GM23248 (cell line): ENCODE data around the gene ZNF334.

Source experiments
- EZH2 ChIP-seq: fragments of 200-600 bp; sonication (generic); IDR thresholded peaks from 2 replicates; pipeline ENCODE4 v1.6.1; 2018; ENCODE audit warnings: antibody characterized with exemption, mild to moderate bottlenecking; ENCODE audit not compliant: insufficient read depth, poor library complexity, severe bottlenecking
- EZH2phosphoT487 ChIP-seq: fragments of 200-600 bp; sonication (generic); IDR thresholded peaks from 2 replicates; pipeline ENCODE4 v1.6.1; 2018; ENCODE audit warnings: antibody characterized with exemption, moderate library complexity, mild to moderate bottlenecking, low read depth; ENCODE audit not compliant: insufficient read depth

DNA sequence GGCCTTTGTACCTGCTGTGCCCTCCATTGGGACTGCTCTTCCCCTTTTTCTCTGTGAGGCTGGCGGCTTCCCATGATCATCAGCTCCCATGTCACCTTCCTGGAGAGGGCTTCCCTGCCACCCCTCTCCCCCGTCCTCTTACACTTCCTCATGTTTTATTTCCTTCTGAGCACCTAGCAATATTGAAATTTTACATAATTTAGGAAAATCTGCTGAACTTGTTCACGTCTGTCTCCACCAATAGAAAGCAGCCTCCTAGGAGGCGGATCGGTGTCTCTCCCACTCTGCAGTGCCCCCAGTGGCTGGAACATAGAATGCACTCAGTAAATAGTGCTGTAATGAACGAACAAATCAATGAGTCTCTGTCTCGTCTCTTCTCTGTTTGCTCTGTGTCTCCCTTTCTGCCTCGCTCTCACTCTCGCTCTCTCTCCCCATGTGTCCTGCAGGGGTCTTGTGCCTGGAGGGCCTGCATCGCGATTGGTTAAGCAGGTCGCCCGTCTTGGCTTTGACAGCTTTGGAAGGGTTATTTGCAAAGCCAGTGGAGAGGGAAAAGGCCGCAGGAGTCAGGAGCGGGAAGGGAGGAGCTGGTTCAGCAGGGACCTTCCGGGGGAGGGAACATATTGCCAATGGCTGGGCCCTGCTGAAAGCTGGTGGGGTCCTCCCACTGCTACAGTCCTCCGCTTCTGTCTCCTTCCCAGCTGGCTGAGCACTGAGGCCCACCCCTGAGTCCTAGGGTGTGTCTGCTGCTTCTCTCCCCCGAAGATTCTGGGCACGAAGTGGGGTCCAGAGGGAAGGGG, 49.2 kb upstream of the ZNF334 start:
- TF ChIP-seq EZH2phosphoT487 (no peak), EZH2 (no peak)
